ENCODE results near the gene ACSL3.
"Not testable (repeated sequence)": the region's sequence is repeated elsewhere in the genome, so short reads cannot be mapped to it uniquely, and the experiment has no call there.

The ACSL3 gene

GRCh38 chr2:222902660-222903059, 41.8 kb downstream of the ACSL3 start:
- in situ Hi-C loops (cut with MboI; ENCODE audit: low pct_unique_long_range_greater_than_20kb, low sequenced_read_pairs): loop anchor here (25.0 kb wide), 1 partner anchor 215 kb away; no protein-coding TSS in a partner anchor
- DNase-seq: no peak

GRCh38 chr2:222903234-222904220, 42.7 kb downstream of the ACSL3 start:
- peak; percentile 46 for DNase-seq
- in situ Hi-C loops (cut with MboI; ENCODE audit: low pct_unique_long_range_greater_than_20kb, low sequenced_read_pairs): loop anchor here (25.0 kb wide), 1 partner anchor 216 kb away; no protein-coding TSS in a partner anchor

- in situ Hi-C loops (cut with MboI; ENCODE audit: low pct_unique_long_range_greater_than_20kb, low sequenced_read_pairs): loop anchor here (25.0 kb wide), 1 partner anchor 217 kb away; no protein-coding TSS in a partner anchor
- DNase-seq: no peak
Observed at GRCh38 chr2:222904557-222905258, 43.9 kb downstream of the ACSL3 start.

- in situ Hi-C loops (cut with MboI; ENCODE audit: low pct_unique_long_range_greater_than_20kb, low sequenced_read_pairs): loop anchor here (25.0 kb wide), 1 partner anchor 220 kb away; no protein-coding TSS in a partner anchor
Observed at GRCh38 chr2:222907048-222907447, 46.2 kb downstream of the ACSL3 start.

GRCh38 chr2:222907790-222908441, 47.1 kb downstream of the ACSL3 start:
- in situ Hi-C loops (cut with MboI; ENCODE audit: low pct_unique_long_range_greater_than_20kb, low sequenced_read_pairs): loop anchor here (25.0 kb wide), 1 partner anchor 221 kb away; no protein-coding TSS in a partner anchor
- DNase-seq: no peak

More at GRCh38 chr2:222907048-222907447, 46.2 kb downstream of the ACSL3 start:
- DNase-seq: no peak

- in situ Hi-C loops (cut with MboI; ENCODE audit: low pct_unique_long_range_greater_than_20kb, low sequenced_read_pairs): loop anchor here (25.0 kb wide), 1 partner anchor 222 kb away; no protein-coding TSS in a partner anchor
- no peak for DNase-seq
Observed at GRCh38 chr2:222909286-222909685, 48.5 kb downstream of the ACSL3 start.

- in situ Hi-C loops (cut with MboI; ENCODE audit: low pct_unique_long_range_greater_than_20kb, low sequenced_read_pairs): loop anchor here (25.0 kb wide), 1 partner anchor 225 kb away; no protein-coding TSS in a partner anchor
- DNase-seq: peak; percentile 76
Observed at GRCh38 chr2:222912117-222912516, 51.3 kb downstream of the ACSL3 start.

GRCh38 chr2:222912776-222913175, 51.9 kb downstream of the ACSL3 start:
- in situ Hi-C loops (cut with MboI; ENCODE audit: low pct_unique_long_range_greater_than_20kb, low sequenced_read_pairs): loop anchor here (25.0 kb wide), 1 partner anchor 225 kb away; no protein-coding TSS in a partner anchor

GRCh38 chr2:222915092-222915957, 54.5 kb downstream of the ACSL3 start:
- in situ Hi-C loops (cut with MboI; ENCODE audit: low pct_unique_long_range_greater_than_20kb, low sequenced_read_pairs): loop anchor here (25.0 kb wide), 1 partner anchor 228 kb away; no protein-coding TSS in a partner anchor
- peak; percentile 18 for DNase-seq

More at GRCh38 chr2:222912776-222913175, 51.9 kb downstream of the ACSL3 start:
- no peak for DNase-seq

GRCh38 chr2:222916229-222917197, 55.7 kb downstream of the ACSL3 start:
- DNase-seq: no peak
- in situ Hi-C loops (cut with MboI; ENCODE audit: low pct_unique_long_range_greater_than_20kb, low sequenced_read_pairs): loop anchor here (25.0 kb wide), 1 partner anchor 229 kb away; no protein-coding TSS in a partner anchor

- in situ Hi-C loops (cut with MboI; ENCODE audit: low pct_unique_long_range_greater_than_20kb, low sequenced_read_pairs): loop anchor here (25.0 kb wide), 1 partner anchor 230 kb away; no protein-coding TSS in a partner anchor
- DNase-seq: not testable (repeated sequence)
Observed at GRCh38 chr2:222917212-222917611, 56.4 kb downstream of the ACSL3 start.

GRCh38 chr2:222919841-222920526, 59.1 kb downstream of the ACSL3 start:
- peak; percentile 8 for DNase-seq
- in situ Hi-C loops (cut with MboI; ENCODE audit: low pct_unique_long_range_greater_than_20kb, low sequenced_read_pairs): loop anchor here (25.0 kb wide), 1 partner anchor 233 kb away; no protein-coding TSS in a partner anchor

- DNase-seq: no peak
- in situ Hi-C loops (cut with MboI; ENCODE audit: low pct_unique_long_range_greater_than_20kb, low sequenced_read_pairs): loop anchor here (25.0 kb wide), 1 partner anchor 233 kb away; no protein-coding TSS in a partner anchor
Observed at GRCh38 chr2:222920657-222921186, 59.9 kb downstream of the ACSL3 start.

- in situ Hi-C loops (cut with MboI; ENCODE audit: low pct_unique_long_range_greater_than_20kb, low sequenced_read_pairs): loop anchor here (25.0 kb wide), 1 partner anchor 235 kb away; no protein-coding TSS in a partner anchor
- DNase-seq: no peak
Observed at GRCh38 chr2:222922019-222922800, 61.4 kb downstream of the ACSL3 start.

- DNase-seq: no peak
- in situ Hi-C loops (cut with MboI; ENCODE audit: low pct_unique_long_range_greater_than_20kb, low sequenced_read_pairs): no loop called here
Observed at GRCh38 chr2:222926915-222927314, 66.1 kb downstream of the ACSL3 start.
